ENCODE data around the gene RNF130.

GRCh38 chr5:180007582-180007981 lies 64.0 kb downstream of the RNF130 start:
- TF ChIP-seq, protein P1, sequence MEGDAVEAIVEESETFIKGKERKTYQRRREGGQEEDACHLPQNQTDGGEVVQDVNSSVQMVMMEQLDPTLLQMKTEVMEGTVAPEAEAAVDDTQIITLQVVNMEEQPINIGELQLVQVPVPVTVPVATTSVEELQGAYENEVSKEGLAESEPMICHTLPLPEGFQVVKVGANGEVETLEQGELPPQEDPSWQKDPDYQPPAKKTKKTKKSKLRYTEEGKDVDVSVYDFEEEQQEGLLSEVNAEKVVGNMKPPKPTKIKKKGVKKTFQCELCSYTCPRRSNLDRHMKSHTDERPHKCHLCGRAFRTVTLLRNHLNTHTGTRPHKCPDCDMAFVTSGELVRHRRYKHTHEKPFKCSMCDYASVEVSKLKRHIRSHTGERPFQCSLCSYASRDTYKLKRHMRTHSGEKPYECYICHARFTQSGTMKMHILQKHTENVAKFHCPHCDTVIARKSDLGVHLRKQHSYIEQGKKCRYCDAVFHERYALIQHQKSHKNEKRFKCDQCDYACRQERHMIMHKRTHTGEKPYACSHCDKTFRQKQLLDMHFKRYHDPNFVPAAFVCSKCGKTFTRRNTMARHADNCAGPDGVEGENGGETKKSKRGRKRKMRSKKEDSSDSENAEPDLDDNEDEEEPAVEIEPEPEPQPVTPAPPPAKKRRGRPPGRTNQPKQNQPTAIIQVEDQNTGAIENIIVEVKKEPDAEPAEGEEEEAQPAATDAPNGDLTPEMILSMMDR (IDR thresholded peaks at IDR 0.05; ENCODE audit: low read length) = no peak
- no peak for TF ChIP-seq EZH2 (IDR thresholded peaks at IDR 0.05; ENCODE audit: borderline replicate concordance, low read length)

All from OCI-LY1 (cell line).